Fibroblast of skin of left quadriceps (primary cell): ENCODE data around the gene TFF2.

Source experiments
- DNase-seq, 2 experiments: peaks; one replicate each; pipeline ENCODE4 v3.0.0-alpha.2; 2013; ENCODE audit warnings: low read depth in 2 of 2

Gene TFF2, protein sequence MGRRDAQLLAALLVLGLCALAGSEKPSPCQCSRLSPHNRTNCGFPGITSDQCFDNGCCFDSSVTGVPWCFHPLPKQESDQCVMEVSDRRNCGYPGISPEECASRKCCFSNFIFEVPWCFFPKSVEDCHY

GRCh38 chr21:42350927-42351426 lies at the start of gene TFF2:
TFF2 (minus strand) TSS chr21:42350994; CDS start chr21:42350957, 37 bp downstream.
- no peak for DNase-seq

- no peak for DNase-seq
These were observed 49.7 kb upstream of the TFF2 start for GRCh38 chr21:42400525-42400924.

DNA sequence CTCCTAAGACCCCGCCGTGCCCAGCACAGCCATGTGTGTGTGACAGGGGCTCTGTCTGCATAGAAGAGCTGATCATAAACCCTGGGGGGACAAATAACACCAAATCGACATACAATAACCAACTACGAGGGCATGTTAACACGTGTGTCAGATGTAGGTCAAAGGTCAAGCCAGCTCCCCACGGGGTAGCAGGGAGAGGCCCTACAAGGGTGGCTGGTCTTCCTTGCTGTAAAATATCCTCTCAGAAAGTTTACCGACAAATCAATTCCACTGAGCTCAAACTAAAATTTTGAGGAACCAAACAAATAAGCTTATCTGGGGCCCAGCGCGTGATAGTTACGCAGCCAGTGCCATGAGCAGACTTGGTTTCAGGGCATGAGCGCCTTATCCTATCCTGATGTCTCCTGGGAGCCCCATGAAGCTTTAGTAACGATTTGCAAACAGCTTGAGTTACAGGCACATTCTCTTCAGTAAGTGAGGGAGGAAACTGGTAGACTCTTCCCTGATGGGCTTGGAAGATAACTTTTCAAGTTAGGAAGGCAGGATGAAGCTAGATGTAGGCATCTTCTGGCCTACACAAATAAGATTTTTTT lies 47.7 kb upstream of the TFF2 start:
- no peak for DNase-seq

GRCh38 chr21:42397746-42398394 lies 47.1 kb upstream of the TFF2 start:
- DNase-seq: no peak

- DNase-seq: no peak
These were observed 46.3 kb upstream of the TFF2 start for GRCh38 chr21:42396799-42397745.

- no peak for DNase-seq
These were observed 45.3 kb upstream of the TFF2 start, which contains the start of gene TMPRSS3 for GRCh38 chr21:42395905-42396651. TMPRSS3 (minus strand) TSS chr21:42396052; CDS start chr21:42395417, 635 bp downstream.

DNA sequence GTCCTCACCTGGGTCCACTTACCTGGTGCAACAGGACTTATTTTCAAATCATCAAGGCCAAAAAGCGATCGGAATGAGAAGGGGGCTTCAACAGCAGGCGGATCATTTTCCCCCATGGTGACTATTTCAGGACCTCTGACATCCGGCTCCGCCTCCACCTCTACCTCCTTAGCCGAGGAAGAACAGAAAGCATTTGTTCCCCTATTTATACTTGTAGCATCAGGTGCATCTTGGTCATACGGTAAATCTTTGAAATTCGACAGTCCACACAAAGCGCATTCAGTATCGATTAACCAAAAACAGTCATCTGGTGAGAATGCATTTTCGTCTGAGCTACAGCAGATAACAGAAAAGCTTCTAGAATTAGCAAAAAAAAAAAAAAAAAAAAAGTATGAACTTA lies 44.5 kb upstream of the TFF2 start:
- no peak for DNase-seq

DNA sequence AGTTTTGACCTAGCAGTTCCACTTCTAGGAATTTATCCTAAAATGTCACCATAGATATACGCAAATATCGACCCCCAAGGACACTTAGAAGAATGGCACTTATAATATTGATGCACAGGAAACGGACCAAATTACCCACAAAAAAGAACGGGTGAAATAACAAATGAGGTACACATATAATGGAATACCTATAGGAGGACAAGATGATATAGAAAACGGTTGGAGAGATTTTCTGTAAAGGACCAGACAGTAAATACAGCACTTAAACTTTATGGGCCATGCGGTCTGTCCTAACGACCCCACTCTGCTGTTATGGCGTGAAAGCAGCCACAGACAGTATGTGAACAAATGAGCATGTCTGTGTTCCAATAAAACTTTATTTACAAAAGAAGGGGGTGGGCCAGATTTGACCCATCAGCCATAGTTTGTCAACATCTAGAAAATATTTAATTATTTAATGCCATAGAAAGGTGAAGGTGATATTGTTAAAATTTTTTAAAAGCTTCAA lies 42.7 kb upstream of the TFF2 start:
- no peak for DNase-seq

DNA sequence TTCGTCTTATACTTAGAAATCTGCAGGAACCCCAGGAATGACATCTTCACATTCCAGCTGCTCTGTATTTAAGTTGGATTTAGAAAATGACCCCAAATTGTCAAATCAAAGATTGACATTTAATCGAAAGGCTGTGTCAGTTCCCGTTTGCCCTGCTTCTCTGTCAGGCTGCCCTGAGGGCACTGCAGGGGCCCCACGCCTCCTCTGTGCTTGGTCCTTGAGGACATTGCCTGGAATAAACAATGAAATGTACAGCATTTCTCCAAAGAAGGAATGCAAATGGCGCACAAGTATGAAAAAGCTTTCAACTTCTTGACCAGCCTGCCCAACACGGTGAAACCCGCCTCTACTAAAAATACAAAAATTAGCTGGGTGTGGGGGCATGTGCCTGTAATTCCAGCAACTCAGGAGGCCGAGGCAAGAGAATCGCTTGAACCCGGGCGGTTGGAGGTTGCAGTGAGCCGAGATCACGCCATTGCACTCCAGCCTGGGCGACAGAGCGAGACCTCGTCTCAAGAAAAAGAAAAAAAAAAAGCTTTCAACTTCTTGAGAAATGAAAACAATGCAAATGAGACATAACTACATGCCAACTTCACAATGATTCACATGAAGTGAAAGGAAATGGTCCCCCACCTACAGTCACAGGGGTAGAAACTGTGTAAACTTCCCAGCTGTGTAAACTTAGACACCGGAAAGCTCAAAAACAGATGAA lies 42.1 kb upstream of the TFF2 start:
- DNase-seq: no peak

DNA sequence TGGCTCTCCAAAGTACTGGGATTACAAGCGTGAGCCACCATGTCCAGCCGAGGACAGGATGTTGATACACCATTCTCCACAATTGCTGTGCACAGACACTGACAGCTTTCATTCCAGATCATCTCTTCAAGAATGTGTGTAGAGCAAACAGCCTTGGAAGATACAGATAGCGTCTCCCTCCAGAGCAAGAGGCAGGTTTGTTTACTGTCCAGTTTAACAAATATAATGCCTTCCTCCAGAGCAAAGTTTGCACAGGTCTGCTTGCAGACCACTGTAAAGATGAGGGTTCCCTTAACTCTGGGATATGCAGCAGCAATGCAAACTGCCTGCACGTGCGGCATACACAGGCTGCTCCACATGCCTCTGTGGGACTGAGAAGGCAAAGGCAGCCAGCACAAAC lies 40.5 kb upstream of the TFF2 start:
- DNase-seq: no peak

DNA sequence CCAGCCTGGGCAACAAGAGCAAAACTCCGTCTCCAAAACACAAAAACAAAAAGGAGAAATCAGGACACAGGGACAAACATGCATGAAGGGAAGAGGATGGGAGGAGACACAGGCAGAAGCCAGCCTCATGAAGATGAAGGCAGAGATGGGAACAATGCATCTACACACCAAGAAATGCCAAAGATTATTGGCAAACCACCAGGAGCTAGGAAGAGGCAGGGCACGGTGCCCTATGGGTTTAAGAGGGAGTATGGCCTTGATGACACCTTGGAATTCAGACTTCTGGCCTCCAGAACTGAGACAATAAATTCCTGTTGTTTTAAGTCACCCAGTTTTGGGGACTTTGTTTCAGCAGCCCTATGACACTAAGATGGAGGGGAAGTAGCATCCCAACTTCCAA lies 39.9 kb upstream of the TFF2 start:
- DNase-seq: no peak

- DNase-seq: no peak
These were observed 39.4 kb upstream of the TFF2 start for GRCh38 chr21:42390193-42390592.

DNA sequence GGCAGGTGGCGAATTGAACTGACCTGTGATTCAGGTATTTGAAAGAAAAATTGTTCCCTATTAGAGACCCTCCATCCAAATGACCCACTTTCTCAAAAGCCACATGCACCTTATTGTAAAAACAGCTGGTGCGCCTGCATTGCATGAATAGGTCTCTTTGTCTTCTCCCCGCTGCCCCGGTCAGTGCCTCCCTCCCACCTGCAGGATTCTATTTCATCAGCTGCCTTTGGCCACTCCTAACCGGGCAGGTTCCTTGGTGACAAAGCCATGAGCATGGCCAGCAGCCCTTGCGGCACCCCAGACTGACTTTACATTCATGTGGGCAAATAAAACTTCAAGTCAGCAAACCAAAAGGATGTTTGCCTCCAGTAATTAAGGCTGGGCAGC lies 38.6 kb upstream of the TFF2 start:
- DNase-seq: no peak

GRCh38 chr21:42388740-42389448 lies 38.1 kb upstream of the TFF2 start:
- DNase-seq: no peak

- DNase-seq: no peak
These were observed 37.1 kb upstream of the TFF2 start for GRCh38 chr21:42387843-42388340.

GRCh38 chr21:42387164-42387563 lies 36.4 kb upstream of the TFF2 start:
- no peak for DNase-seq

DNA sequence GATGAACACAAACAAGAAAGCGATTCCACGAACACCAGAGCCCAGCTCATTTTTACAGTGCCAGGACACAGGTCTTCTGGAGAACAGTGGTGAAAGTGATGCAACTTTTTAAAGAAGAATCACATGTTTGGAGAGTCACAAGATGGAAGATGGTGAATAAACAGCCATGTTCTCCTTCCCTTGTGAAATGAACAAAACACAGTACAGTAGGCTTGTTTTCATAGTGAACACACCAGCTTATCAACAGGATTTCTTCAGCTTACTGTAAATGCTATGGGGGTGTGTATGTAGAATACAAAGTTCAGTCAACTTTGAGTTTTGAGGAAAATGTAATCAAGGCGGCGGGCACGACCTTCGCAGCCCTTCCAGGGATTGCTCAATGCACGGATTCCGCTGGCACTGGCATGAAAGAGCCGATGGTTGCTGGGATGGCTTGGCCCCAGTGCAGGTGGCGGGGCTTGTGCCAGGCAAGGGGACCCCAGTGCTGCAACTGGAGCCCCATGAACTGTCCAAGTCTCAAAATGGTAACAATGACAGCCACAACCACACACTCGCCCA lies 35.3 kb upstream of the TFF2 start:
- no peak for DNase-seq

DNA sequence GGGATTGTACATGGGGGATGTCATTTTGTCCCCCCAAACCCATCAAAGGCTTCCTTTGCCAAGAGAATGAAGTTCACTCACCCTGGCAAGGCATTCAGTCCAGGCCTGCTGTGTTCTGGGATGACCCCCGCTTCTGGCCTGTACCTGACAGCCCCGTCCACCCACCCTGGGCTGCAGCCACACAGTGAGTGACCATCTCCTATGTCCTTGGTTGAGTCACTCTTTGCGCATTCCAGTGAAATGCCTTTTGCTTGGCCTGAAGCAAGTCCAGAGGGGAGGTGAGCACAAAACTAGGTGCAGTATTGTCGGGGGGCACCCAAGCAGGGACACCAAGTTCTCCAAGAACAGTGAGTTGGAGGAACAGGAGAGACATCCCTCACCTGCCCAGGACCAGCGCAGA lies 34.8 kb upstream of the TFF2 start:
- no peak for DNase-seq

GRCh38 chr21:42384989-42385388 lies 34.2 kb upstream of the TFF2 start:
- DNase-seq: no peak
